HCT116 (cell line): ENCODE results near the gene SLCO6A1. TPM values are rescaled to one million over a fixed set of nuclear protein-coding genes. Genes with fewer than 3 reads are reported as not detected.

ENCODE experiments used
- ATAC-seq: fragments of 200-7000 bp; cut with Tn5 transposase; 2 replicates; pipeline ENCODE4 v1.9.1; 2020; ENCODE audit warnings: mild to moderate bottlenecking, moderate library complexity
- BruUV-seq: library from RNA; stranded (reverse); fragments of 400-500 nt; replicated peaks from 2 replicates; lab custom pipeline; 2021; lab: Mats Ljungman, UMichigan
- CTCF ChIA-PET: fragments of 300-600 bp; sonication (Branson Sonifier 250); formaldehyde crosslinking; loops from one replicate; lab custom pipeline; 2021; ENCODE audit warnings: antibody characterized with exemption; lab: Charles Lee
- POLR2A ChIA-PET: fragments of 300-600, 350-600 bp; sonication (Branson Sonifier 250); formaldehyde crosslinking; loops from one replicate; lab custom pipeline; 2021; ENCODE audit warnings: antibody characterized with exemption; lab: Charles Lee
- RAD21 ChIA-PET, 2 experiments: fragments of 300-600 bp; sonication (Branson Sonifier 250); formaldehyde crosslinking; loops; one replicate each; lab custom pipeline; 2023; ENCODE audit warnings: low total read pairs in 2 of 2; ENCODE audit not compliant: uncharacterized antibody in 2 of 2, unreplicated experiment in 2 of 2, low non-redundant PET in 1 of 2; lab: Charles Lee
- DNase-seq: peaks from one replicate; pipeline ENCODE4 v3.0.0-alpha.2; 2010; ENCODE audit warnings: low read depth, low spot score
- H2AFZ ChIP-seq: fragments of 200-600 bp; shearing (Covaris generic), sonication (generic); 2 replicates; pipeline ENCODE4 v1.6.1; 2017; ENCODE audit warnings: low read depth, mixed run types, mixed read lengths, antibody characterized with exemption, low read length; ENCODE audit not compliant: poor library complexity, severe bottlenecking
- H3K27ac ChIP-seq: 2 replicates; pipeline ENCODE4 v1.5.1; 2012; ENCODE audit warnings: low read depth, low read length
- H3K27me3 ChIP-seq: fragments of 200-600 bp; sonication (generic); 2 replicates; pipeline ENCODE4 v1.6.1; 2016; ENCODE audit warnings: mixed run types, low read length, mixed read lengths; ENCODE audit not compliant: insufficient read depth
- H3K36me3 ChIP-seq, 2 experiments: fragments of 200-500 bp in 1 of 2; fragments of 200-600 bp in 1 of 2; sonication (Bioruptor generic) in 1 of 2; sonication (generic) in 1 of 2; 2 replicates each; pipeline versions ENCODE4 v1.5.1 to v1.6.1; 2014 to 2016; ENCODE audit warnings: low read length in 2 of 2, inconsistent platforms in 1 of 2, mixed read lengths in 1 of 2, mixed run types in 1 of 2; ENCODE audit not compliant: insufficient read depth in 2 of 2, control insufficient read depth in 1 of 2
- H3K4me1 ChIP-seq, 2 experiments: fragments of 200-600 bp in 1 of 2; sonication (generic) in 1 of 2; 2 replicates each; pipeline versions ENCODE4 v1.5.1 to v1.6.1; 2012 to 2017; ENCODE audit warnings: low read length in 2 of 2, inconsistent platforms in 1 of 2, mild to moderate bottlenecking in 1 of 2, mixed read lengths in 1 of 2, mixed run types in 1 of 2, moderate library complexity in 1 of 2; ENCODE audit not compliant: insufficient read depth in 2 of 2, control insufficient read depth in 1 of 2
- H3K4me2 ChIP-seq: fragments of 200-600 bp; sonication (generic); 2 replicates; pipeline ENCODE4 v1.6.1; 2017; ENCODE audit warnings: mixed run types, low read length, mixed read lengths
- H3K4me3 ChIP-seq, 2 experiments: fragments of 200-600 bp in 1 of 2; sonication (generic) in 1 of 2; replicated peaks in 1 of 2; 2 replicates each; pipeline ENCODE4 v1.5.1; 2011 to 2016; ENCODE audit warnings: low read length in 2 of 2, control low read depth in 1 of 2, low read depth in 1 of 2, mild to moderate bottlenecking in 1 of 2, mixed read lengths in 1 of 2, mixed run types in 1 of 2
- H3K79me2 ChIP-seq: fragments of 200-600 bp; sonication (generic); 2 replicates; pipeline ENCODE4 v1.6.1; 2017; ENCODE audit warnings: mild to moderate bottlenecking, mixed run types, low read length, moderate library complexity, mixed read lengths; ENCODE audit not compliant: insufficient read depth
- H3K9ac ChIP-seq: fragments of 200-600 bp; sonication (generic); 2 replicates; pipeline ENCODE4 v1.6.1; 2016; ENCODE audit warnings: low read length, mixed read lengths
- H3K9me2 ChIP-seq: fragments of 200-600 bp; sonication (generic), shearing (Covaris generic); 2 replicates; pipeline ENCODE4 v1.6.1; 2017; ENCODE audit warnings: mixed run types, mild to moderate bottlenecking, moderate library complexity; ENCODE audit not compliant: insufficient read depth
- H3K9me3 ChIP-seq, 2 experiments: fragments of 200-500 bp in 1 of 2; fragments of 200-600 bp in 1 of 2; sonication (Bioruptor generic) in 1 of 2; sonication (generic) in 1 of 2; 2 replicates each; pipeline ENCODE4 v1.6.1; 2014 to 2017; ENCODE audit warnings: low read length in 2 of 2, mixed read lengths in 2 of 2, inconsistent platforms in 1 of 2, low read depth in 1 of 2, mild to moderate bottlenecking in 1 of 2, mixed run types in 1 of 2, moderate library complexity in 1 of 2; ENCODE audit not compliant: control insufficient read depth in 1 of 2, insufficient read depth in 1 of 2
- H4K20me1 ChIP-seq: fragments of 200-600 bp; sonication (generic), shearing (Covaris generic); 2 replicates; pipeline ENCODE4 v1.6.1; 2017; ENCODE audit warnings: mixed run types, mild to moderate bottlenecking, moderate library complexity; ENCODE audit not compliant: insufficient read depth
- ATF3 ChIP-seq: IDR thresholded peaks from 2 replicates; pipeline ENCODE4 v1.6.1; 2012
- CBX3 ChIP-seq: IDR thresholded peaks from 2 replicates; pipeline ENCODE4 v1.6.1; 2012; ENCODE audit warnings: low read depth
- EGR1 ChIP-seq: IDR thresholded peaks from 2 replicates; pipeline ENCODE4 v1.6.1; 2012; ENCODE audit warnings: low read depth
- EZH2phosphoT487 ChIP-seq: fragments of 200-600 bp; IDR thresholded peaks from 2 replicates; pipeline ENCODE4 v1.6.1; 2018; ENCODE audit warnings: antibody characterized with exemption, borderline replicate concordance
- JUND ChIP-seq: IDR thresholded peaks from 2 replicates; pipeline ENCODE4 v1.6.1; 2012
- POLR2A ChIP-seq: IDR thresholded peaks from 2 replicates; pipeline ENCODE4 v1.7.0; 2011; ENCODE audit warnings: borderline replicate concordance; ENCODE audit not compliant: insufficient read depth, insufficient read length; ENCODE audit errors: extremely low read depth
- REST ChIP-seq: IDR thresholded peaks from 2 replicates; pipeline ENCODE4 v1.6.1; 2012; ENCODE audit warnings: low read depth
- SIN3A ChIP-seq: IDR thresholded peaks from 2 replicates; pipeline ENCODE4 v1.6.1; 2012; ENCODE audit warnings: low read depth
- SP1 ChIP-seq: IDR thresholded peaks from 2 replicates; pipeline ENCODE4 v1.6.1; 2012; ENCODE audit warnings: low read depth
- SRF ChIP-seq: IDR thresholded peaks from 2 replicates; pipeline ENCODE4 v1.6.1; 2012; ENCODE audit warnings: low read depth
- ZBTB33 ChIP-seq: IDR thresholded peaks from 2 replicates; pipeline ENCODE4 v1.6.1; 2011; ENCODE audit warnings: mild to moderate bottlenecking, low read length, moderate library complexity; ENCODE audit not compliant: insufficient replicate concordance; ENCODE audit errors: extremely low read depth
- ZFX ChIP-seq: fragments of 450-650 bp; IDR thresholded peaks from 2 replicates; pipeline ENCODE4 v1.6.1; 2017
- intact Hi-C: fragments of 100-400 bp; cut with micrococcal nuclease; formaldehyde crosslinking; loops from 2 replicates; pipeline ENCODE4 v1.10.0; 2022
- total RNA-seq: library from RNA; stranded (reverse); gene quantifications from one replicate; pipeline ENCODE4 v1.2.1, GENCODE V29; 2021; ENCODE audit not compliant: unreplicated experiment

The SLCO6A1 gene
- total RNA-seq, 1 experiment from 2014 or later, result 0.69 TPM

GRCh38 chr5:102324714-102325113 is 174.1 kb downstream of the SLCO6A1 start:
- intact Hi-C loops, result no loop called here
- H3K36me3 ChIP-seq, result no peaks in the 10 kb centered on the region
- no TSS peak for BruUV-seq
- H2AFZ ChIP-seq, result no peak overlapping the region
- H3K4me3 ChIP-seq, result no peak overlapping the region
- TF ChIP-seq ZBTB33, result no peak
- TF ChIP-seq SRF, result no peak
- TF ChIP-seq CBX3, result no peak
- TF ChIP-seq SP1, result no peak
- no peak for TF ChIP-seq EGR1
- no peak for TF ChIP-seq JUND
- TF ChIP-seq REST, result no peak
- TF ChIP-seq ATF3, result no peak
- no peak for TF ChIP-seq EZH2phosphoT487
- TF ChIP-seq SIN3A, result no peak
- TF ChIP-seq ZFX, result no peak
- TF ChIP-seq POLR2A, result no peak
- H3K79me2 ChIP-seq, result no peaks in the 10 kb centered on the region
- H3K4me1 ChIP-seq, result no peaks in the 10 kb centered on the region
- no peaks in the 10 kb centered on the region for H4K20me1 ChIP-seq
- ATAC-seq (no peak), DNase-seq (no peak)
- H3K9me2 ChIP-seq, result no peaks in the 10 kb centered on the region; the same call in 1 of the 2 replicates
- no peaks in the 10 kb centered on the region for H3K27me3 ChIP-seq
- H3K4me2 ChIP-seq, result no peak overlapping the region
- POLR2A ChIA-PET, result no interaction called here
- no peak overlapping the region for H3K9ac ChIP-seq
- H3K27ac ChIP-seq, result no peak overlapping the region
- no peaks in the 10 kb centered on the region for H3K9me3 ChIP-seq
- RAD21 ChIA-PET, result no interaction called here
- CTCF ChIA-PET, result no interaction called here

Other genes starting within 250 kb of the SLCO6A1 start
- 0.12 TPM for gene SLCO4C1, start 202.7 kb downstream of the SLCO6A1 start, total RNA-seq